ENCODE measurements around the gene FRMD4A. TPM values are rescaled to one million over a fixed set of nuclear protein-coding genes. Genes with fewer than 3 reads are reported as not detected.

Gene FRMD4A
- polyA plus RNA-seq, 1 donor (not counting 4 experiments of a cell fraction or from before 2014, with no cell fraction given): 12.9 TPM

GRCh38 chr10:14162061-14162460 lies 168.7 kb downstream of the FRMD4A start:
- H3K27ac ChIP-seq (ENCODE audit: control insufficient read depth, insufficient read depth, low read length): no peak overlapping the region
- no peaks in the 10 kb centered on the region for H3K9me3 ChIP-seq (ENCODE audit: control insufficient read depth, low read depth, low read length)
- dilution Hi-C loops (cut with MboI; ENCODE audit: extremely low pct_ligation_motif_present, low sequenced_read_pairs): no loop called here
- no peak overlapping the region for H2AFZ ChIP-seq (ENCODE audit: control insufficient read depth, low read length)
- DNase-seq (ENCODE audit: low read depth, low spot score): no peak
- no peak overlapping the region for H3K9ac ChIP-seq (ENCODE audit: control insufficient read depth, extremely low read depth, insufficient read depth, low read length)
- H3K4me3 ChIP-seq (ENCODE audit: control insufficient read depth in 2 of 3, extremely low read depth in 1 of 3, insufficient read depth in 2 of 3, low read depth in 1 of 3, low read length in 3 of 3): no peak overlapping the region
- no peaks in the 10 kb centered on the region for H3K36me3 ChIP-seq (ENCODE audit: control insufficient read depth in 2 of 2, extremely low read depth in 1 of 2, insufficient read depth in 2 of 2, low read length in 2 of 2)
- no peaks in the 10 kb centered on the region for H3K9me1 ChIP-seq (ENCODE audit: control insufficient read depth, extremely low read depth, insufficient read depth, low read length)
- no peaks in the 10 kb centered on the region for H4K20me1 ChIP-seq (ENCODE audit: control insufficient read depth, extremely low read depth, insufficient read depth, low read length)
- FAIRE-seq: no peak
- H3K4me1 ChIP-seq (ENCODE audit: control insufficient read depth, extremely low read depth, insufficient read depth, low read length): no peaks in the 10 kb centered on the region
- H3K4me2 ChIP-seq (ENCODE audit: control insufficient read depth, extremely low read depth, insufficient read depth, low read depth, low read length): no peak overlapping the region
- no peak for TF ChIP-seq EZH2 (IDR thresholded peaks at IDR 0.05; ENCODE audit: low read length)
- no peak for TF ChIP-seq CTCF (optimal IDR thresholded peaks at IDR 0.05 in 1 of 3, IDR thresholded peaks at IDR 0.05 in 1 of 3, conservative IDR thresholded peaks at IDR 0.05 in 1 of 3; ENCODE audit: extremely low read depth in 1 of 3, insufficient read depth in 2 of 3, low read length in 3 of 3)
- H3K79me2 ChIP-seq (ENCODE audit: control insufficient read depth, insufficient read depth, low read length): no peaks in the 10 kb centered on the region
- no peaks in the 10 kb centered on the region for H3K27me3 ChIP-seq (ENCODE audit: control insufficient read depth, extremely low read depth, insufficient read depth, low read length)

GRCh38 chr10:14160299-14160698 lies 170.4 kb downstream of the FRMD4A start:
- dilution Hi-C loops (cut with MboI; ENCODE audit: extremely low pct_ligation_motif_present, low sequenced_read_pairs): no loop called here
- Histone ChIP-seq H3K9me1 (ENCODE audit: control insufficient read depth, extremely low read depth, insufficient read depth, low read length) (peaks cover 2% of the 10 kb centered on the region), H3K36me3 (ENCODE audit: control insufficient read depth in 2 of 2, extremely low read depth in 1 of 2, insufficient read depth in 2 of 2, low read length in 2 of 2) (no peaks in the 10 kb centered on the region), H3K4me3 (ENCODE audit: control insufficient read depth in 2 of 3, extremely low read depth in 1 of 3, insufficient read depth in 2 of 3, low read depth in 1 of 3, low read length in 3 of 3) (no peak overlapping the region), H3K27me3 (ENCODE audit: control insufficient read depth, extremely low read depth, insufficient read depth, low read length) (no peaks in the 10 kb centered on the region), H4K20me1 (ENCODE audit: control insufficient read depth, extremely low read depth, insufficient read depth, low read length) (no peaks in the 10 kb centered on the region), H3K4me1 (ENCODE audit: control insufficient read depth, extremely low read depth, insufficient read depth, low read length) (no peaks in the 10 kb centered on the region), H3K9me3 (ENCODE audit: control insufficient read depth, low read depth, low read length) (no peaks in the 10 kb centered on the region), H3K9ac (ENCODE audit: control insufficient read depth, extremely low read depth, insufficient read depth, low read length) (no peak overlapping the region), H3K27ac (ENCODE audit: control insufficient read depth, insufficient read depth, low read length) (no peak overlapping the region), H3K79me2 (ENCODE audit: control insufficient read depth, insufficient read depth, low read length) (no peaks in the 10 kb centered on the region), H2AFZ (ENCODE audit: control insufficient read depth, low read length) (no peak overlapping the region), H3K4me2 (ENCODE audit: control insufficient read depth, extremely low read depth, insufficient read depth, low read depth, low read length) (no peak overlapping the region)
- DNase-seq (ENCODE audit: low read depth, low spot score): no peak
- FAIRE-seq: no peak
- TF ChIP-seq EZH2 (IDR thresholded peaks at IDR 0.05; ENCODE audit: low read length): no peak
- no peak for TF ChIP-seq CTCF (optimal IDR thresholded peaks at IDR 0.05 in 1 of 3, IDR thresholded peaks at IDR 0.05 in 1 of 3, conservative IDR thresholded peaks at IDR 0.05 in 1 of 3; ENCODE audit: extremely low read depth in 1 of 3, insufficient read depth in 2 of 3, low read length in 3 of 3)
